GM23338 (cell line): Measurements from ENCODE around the gene MRS2. TPM values are rescaled to one million over a fixed set of nuclear protein-coding genes. Genes with fewer than 3 reads are reported as not detected.

Experiments used
- ATAC-seq: fragments of 200-7000 bp; cut with Tn5 transposase; 3 replicates; pipeline ENCODE4 v1.9.1; 2020
- DNase-seq: peaks from one replicate; pipeline ENCODE4 v3.0.0-alpha.2; 2015; ENCODE audit warnings: low spot score
- H2AFZ ChIP-seq: fragments of 200-600 bp; sonication (generic); 2 replicates; pipeline ENCODE4 v1.8.0; 2016; ENCODE audit warnings: antibody characterized with exemption, mild to moderate bottlenecking, moderate library complexity
- H3F3A ChIP-seq: fragments of 200-600 bp; sonication (generic); replicated peaks from 2 replicates; pipeline ENCODE4 v1.8.0; 2017; ENCODE audit warnings: antibody characterized with exemption, mixed run types, low read depth
- H3K27ac ChIP-seq: fragments of 200-600 bp; sonication (generic); 2 replicates; pipeline ENCODE4 v1.6.1; 2016; ENCODE audit warnings: low read depth
- H3K27me3 ChIP-seq: fragments of 200-600 bp; sonication (generic); 2 replicates; pipeline ENCODE4 v1.8.0; 2016; ENCODE audit warnings: mild to moderate bottlenecking, mixed run types, moderate library complexity; ENCODE audit not compliant: insufficient read depth
- H3K36me3 ChIP-seq: fragments of 200-600 bp; sonication (generic); 2 replicates; pipeline ENCODE4 v1.8.0; 2016; ENCODE audit warnings: mild to moderate bottlenecking; ENCODE audit not compliant: insufficient read depth
- H3K4me1 ChIP-seq: fragments of 200-600 bp; sonication (generic); 2 replicates; pipeline ENCODE4 v1.8.0; 2016; ENCODE audit warnings: mild to moderate bottlenecking, moderate library complexity; ENCODE audit not compliant: insufficient read depth
- H3K4me2 ChIP-seq: fragments of 200-600 bp; sonication (generic); 2 replicates; pipeline ENCODE4 v1.7.1; 2017; ENCODE audit warnings: mixed run types
- H3K4me3 ChIP-seq: fragments of 200-600 bp; sonication (generic); 2 replicates; pipeline ENCODE4 v1.6.1; 2016; ENCODE audit warnings: mixed run types
- H3K79me2 ChIP-seq: fragments of 200-600 bp; sonication (generic); replicated peaks from 2 replicates; pipeline ENCODE4 v1.8.0; 2017; ENCODE audit warnings: mild to moderate bottlenecking; ENCODE audit not compliant: insufficient read depth
- H3K9me2 ChIP-seq: fragments of 200-600 bp; sonication (generic); 2 replicates; pipeline ENCODE4 v1.8.0; 2017; ENCODE audit not compliant: insufficient read depth
- H4K20me1 ChIP-seq: fragments of 200-600 bp; sonication (generic); replicated peaks from 2 replicates; pipeline ENCODE4 v1.8.0; 2017; ENCODE audit warnings: mild to moderate bottlenecking; ENCODE audit not compliant: insufficient read depth
- H3K27ac Mint-ChIP-seq: 2 replicates; pipeline ENCODE4 v1.8.0; 2020; ENCODE audit warnings: inconsistent platforms, mild to moderate bottlenecking, moderate library complexity, mixed read lengths
- H3K27me3 Mint-ChIP-seq: 3 replicates; pipeline ENCODE4 v1.8.0; 2022; ENCODE audit warnings: low read depth, mild to moderate bottlenecking, moderate library complexity, mixed read lengths, inconsistent platforms; ENCODE audit not compliant: insufficient read depth, poor library complexity
- H3K36me3 Mint-ChIP-seq: 3 replicates; pipeline ENCODE4 v1.8.0; 2021; ENCODE audit warnings: low read depth, mild to moderate bottlenecking, inconsistent platforms, moderate library complexity, mixed read lengths
- H3K4me1 Mint-ChIP-seq: 3 replicates; pipeline ENCODE4 v1.8.0; 2020; ENCODE audit warnings: mild to moderate bottlenecking, inconsistent platforms, mixed read lengths
- H3K4me3 Mint-ChIP-seq: 3 replicates; pipeline ENCODE4 v1.8.0; 2021; ENCODE audit warnings: moderate library complexity, mild to moderate bottlenecking, inconsistent platforms, mixed read lengths
- H3K9me3 Mint-ChIP-seq: 3 replicates; pipeline ENCODE4 v1.8.0; 2020; ENCODE audit warnings: moderate library complexity, mild to moderate bottlenecking, inconsistent platforms, mixed read lengths
- CREB1 ChIP-seq: fragments of 250-450 bp; sonication (Bioruptor Pico); IDR thresholded peaks from 2 replicates; pipeline ENCODE4 v1.5.0; 2020; ENCODE audit warnings: low read depth, mild to moderate bottlenecking, moderate library complexity
- ETS1 ChIP-seq: IDR thresholded peaks from 2 replicates; pipeline ENCODE4 v1.6.1; 2016; ENCODE audit warnings: antibody characterized with exemption
- EZH2 ChIP-seq: fragments of 200-600 bp; sonication (generic); IDR thresholded peaks from one replicate; pipeline ENCODE4 v1.8.0; 2017; ENCODE audit warnings: antibody characterized with exemption, mild to moderate bottlenecking, low read depth; ENCODE audit not compliant: unreplicated experiment
- EZH2phosphoT487 ChIP-seq: fragments of 200-600 bp; sonication (generic); IDR thresholded peaks from one replicate; pipeline ENCODE4 v1.8.1; 2018; ENCODE audit warnings: antibody characterized with exemption; ENCODE audit not compliant: unreplicated experiment
- JUNB ChIP-seq: IDR thresholded peaks from one replicate; pipeline ENCODE4 v1.6.1; 2016; ENCODE audit warnings: antibody characterized with exemption; ENCODE audit not compliant: unreplicated experiment
- NANOG ChIP-seq: IDR thresholded peaks from 2 replicates; pipeline ENCODE4 v1.6.1; 2016; ENCODE audit warnings: antibody characterized with exemption, borderline replicate concordance
- POLR2AphosphoS5 ChIP-seq: IDR thresholded peaks from 2 replicates; pipeline ENCODE4 v1.6.1; 2016; ENCODE audit warnings: antibody characterized with exemption, low read depth
- REST ChIP-seq: IDR thresholded peaks from one replicate; pipeline ENCODE4 v1.6.1; 2018; ENCODE audit warnings: antibody characterized with exemption; ENCODE audit not compliant: unreplicated experiment
- STAT1 ChIP-seq: IDR thresholded peaks from one replicate; pipeline ENCODE4 v1.6.1; 2016; ENCODE audit warnings: antibody characterized with exemption; ENCODE audit not compliant: unreplicated experiment
- ZNF114 ChIP-seq: fragments of 250-450 bp; sonication (Bioruptor Pico); IDR thresholded peaks from 2 replicates; pipeline ENCODE4 v1.5.0; 2020; ENCODE audit warnings: mild to moderate bottlenecking, moderate library complexity
- ZNF331 ChIP-seq: fragments of 250-450 bp; sonication (Bioruptor Pico); IDR thresholded peaks from 2 replicates; pipeline ENCODE4 v1.5.0; 2020; ENCODE audit warnings: low read depth, mild to moderate bottlenecking, moderate library complexity
- polyA plus RNA-seq: library from polyadenylated mRNA; unstranded; fragments of >200 nt; fragmentation: Nextera tagmentation; extraction: Ambion mirVana; gene quantifications from 2 replicates; pipeline ENCODE4 v1.2.1, GENCODE V29; 2016
- total RNA-seq: library from RNA; depleted of rRNA; stranded (reverse); fragments of >200 nt; shearing (Covaris generic); gene quantifications from 2 replicates; pipeline ENCODE4 v1.2.3, GENCODE V29; 2014
- TF ChIP-seq, protein P1 (sequence below), 2 experiments: fragments of 200-600 bp in 1 of 2; sonication (generic) in 1 of 2; conservative IDR thresholded peaks; 2 replicates each; pipeline versions ENCODE4 v1.5.1 to v1.6.1; 2016 to 2017; ENCODE audit warnings: antibody characterized with exemption in 2 of 2, low read depth in 2 of 2, mild to moderate bottlenecking in 2 of 2, moderate library complexity in 1 of 2
- TF ChIP-seq, protein P2 (sequence below): fragments of 250-450 bp; sonication (Bioruptor Pico); IDR thresholded peaks from 2 replicates; pipeline ENCODE4 v1.5.0; 2020; ENCODE audit warnings: mild to moderate bottlenecking, moderate library complexity

Gene MRS2
- total and polyA plus RNA-seq, 2 experiments from 2014 or later: 80.9 to 125 TPM

DNA sequence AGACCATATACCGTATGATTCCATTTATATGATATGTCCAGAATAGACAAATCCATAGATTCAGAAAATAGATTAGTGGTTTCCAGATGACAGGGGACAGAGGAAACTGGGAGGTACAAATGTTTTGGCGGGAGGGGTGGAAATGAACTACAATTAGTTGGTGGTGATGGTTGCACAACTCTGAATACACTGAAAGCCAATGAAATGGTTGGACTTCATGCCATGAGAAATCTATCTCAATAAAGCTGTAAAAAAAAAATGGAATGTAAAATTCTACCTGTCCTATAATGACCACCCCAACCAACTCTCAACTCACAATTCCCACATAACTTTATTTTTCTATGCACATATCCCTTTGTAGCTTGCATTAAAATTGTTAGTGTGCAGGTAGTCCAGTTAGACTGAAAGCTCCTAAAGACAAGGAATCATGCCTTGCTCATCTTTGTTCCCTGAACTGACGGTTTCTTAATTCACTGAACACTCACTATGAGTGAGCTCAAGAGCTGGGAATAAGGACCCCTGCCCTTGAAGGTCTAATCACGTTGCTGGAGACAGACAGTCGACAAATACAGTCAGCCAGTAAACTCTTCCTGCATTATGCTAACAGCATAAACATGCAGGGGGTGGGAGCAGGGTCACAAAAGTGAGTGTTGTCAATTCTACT lies 46.3 kb upstream of the MRS2 start:
- Histone ChIP-seq H4K20me1 (no peaks in the 10 kb centered on the region), H3K36me3 (no peaks in the 10 kb centered on the region), H3K9me2 (no peaks in the 10 kb centered on the region), H3K27ac (no peak overlapping the region), H2AFZ (no peak overlapping the region), H3K79me2 (no peaks in the 10 kb centered on the region), H3K27me3 (peaks cover 33% of the 10 kb centered on the region), H3K4me2 (no peak overlapping the region), H3K4me1 (peaks cover 6% of the 10 kb centered on the region; the same call in 1 of the 2 replicates), H3K4me3 (no peak overlapping the region), H3F3A (no peaks in the 10 kb centered on the region)
- no peaks in the 10 kb centered on the region; the same call in 2 of the 3 replicates for H3K9me3 Mint-ChIP-seq
- peaks cover 19% of the 10 kb centered on the region for H3K27me3 Mint-ChIP-seq
- no peak for ATAC-seq
- DNase-seq: no peak
- TF ChIP-seq ZNF114 (CRISPR knock-in tag) (no peak), JUNB (no peak), EZH2phosphoT487 (no peak), STAT1 (no peak), NANOG (no peak), REST (no peak), POLR2AphosphoS5 (no peak), EZH2 (no peak), ZNF331 (CRISPR knock-in tag) (no peak), CREB1 (CRISPR knock-in tag) (no peak), ETS1 (no peak)
- TF ChIP-seq, protein P1, sequence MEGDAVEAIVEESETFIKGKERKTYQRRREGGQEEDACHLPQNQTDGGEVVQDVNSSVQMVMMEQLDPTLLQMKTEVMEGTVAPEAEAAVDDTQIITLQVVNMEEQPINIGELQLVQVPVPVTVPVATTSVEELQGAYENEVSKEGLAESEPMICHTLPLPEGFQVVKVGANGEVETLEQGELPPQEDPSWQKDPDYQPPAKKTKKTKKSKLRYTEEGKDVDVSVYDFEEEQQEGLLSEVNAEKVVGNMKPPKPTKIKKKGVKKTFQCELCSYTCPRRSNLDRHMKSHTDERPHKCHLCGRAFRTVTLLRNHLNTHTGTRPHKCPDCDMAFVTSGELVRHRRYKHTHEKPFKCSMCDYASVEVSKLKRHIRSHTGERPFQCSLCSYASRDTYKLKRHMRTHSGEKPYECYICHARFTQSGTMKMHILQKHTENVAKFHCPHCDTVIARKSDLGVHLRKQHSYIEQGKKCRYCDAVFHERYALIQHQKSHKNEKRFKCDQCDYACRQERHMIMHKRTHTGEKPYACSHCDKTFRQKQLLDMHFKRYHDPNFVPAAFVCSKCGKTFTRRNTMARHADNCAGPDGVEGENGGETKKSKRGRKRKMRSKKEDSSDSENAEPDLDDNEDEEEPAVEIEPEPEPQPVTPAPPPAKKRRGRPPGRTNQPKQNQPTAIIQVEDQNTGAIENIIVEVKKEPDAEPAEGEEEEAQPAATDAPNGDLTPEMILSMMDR (conservative IDR thresholded peaks at IDR 0.05; ENCODE audit: low read depth in 2 of 2): no peak
- TF ChIP-seq, protein P2, sequence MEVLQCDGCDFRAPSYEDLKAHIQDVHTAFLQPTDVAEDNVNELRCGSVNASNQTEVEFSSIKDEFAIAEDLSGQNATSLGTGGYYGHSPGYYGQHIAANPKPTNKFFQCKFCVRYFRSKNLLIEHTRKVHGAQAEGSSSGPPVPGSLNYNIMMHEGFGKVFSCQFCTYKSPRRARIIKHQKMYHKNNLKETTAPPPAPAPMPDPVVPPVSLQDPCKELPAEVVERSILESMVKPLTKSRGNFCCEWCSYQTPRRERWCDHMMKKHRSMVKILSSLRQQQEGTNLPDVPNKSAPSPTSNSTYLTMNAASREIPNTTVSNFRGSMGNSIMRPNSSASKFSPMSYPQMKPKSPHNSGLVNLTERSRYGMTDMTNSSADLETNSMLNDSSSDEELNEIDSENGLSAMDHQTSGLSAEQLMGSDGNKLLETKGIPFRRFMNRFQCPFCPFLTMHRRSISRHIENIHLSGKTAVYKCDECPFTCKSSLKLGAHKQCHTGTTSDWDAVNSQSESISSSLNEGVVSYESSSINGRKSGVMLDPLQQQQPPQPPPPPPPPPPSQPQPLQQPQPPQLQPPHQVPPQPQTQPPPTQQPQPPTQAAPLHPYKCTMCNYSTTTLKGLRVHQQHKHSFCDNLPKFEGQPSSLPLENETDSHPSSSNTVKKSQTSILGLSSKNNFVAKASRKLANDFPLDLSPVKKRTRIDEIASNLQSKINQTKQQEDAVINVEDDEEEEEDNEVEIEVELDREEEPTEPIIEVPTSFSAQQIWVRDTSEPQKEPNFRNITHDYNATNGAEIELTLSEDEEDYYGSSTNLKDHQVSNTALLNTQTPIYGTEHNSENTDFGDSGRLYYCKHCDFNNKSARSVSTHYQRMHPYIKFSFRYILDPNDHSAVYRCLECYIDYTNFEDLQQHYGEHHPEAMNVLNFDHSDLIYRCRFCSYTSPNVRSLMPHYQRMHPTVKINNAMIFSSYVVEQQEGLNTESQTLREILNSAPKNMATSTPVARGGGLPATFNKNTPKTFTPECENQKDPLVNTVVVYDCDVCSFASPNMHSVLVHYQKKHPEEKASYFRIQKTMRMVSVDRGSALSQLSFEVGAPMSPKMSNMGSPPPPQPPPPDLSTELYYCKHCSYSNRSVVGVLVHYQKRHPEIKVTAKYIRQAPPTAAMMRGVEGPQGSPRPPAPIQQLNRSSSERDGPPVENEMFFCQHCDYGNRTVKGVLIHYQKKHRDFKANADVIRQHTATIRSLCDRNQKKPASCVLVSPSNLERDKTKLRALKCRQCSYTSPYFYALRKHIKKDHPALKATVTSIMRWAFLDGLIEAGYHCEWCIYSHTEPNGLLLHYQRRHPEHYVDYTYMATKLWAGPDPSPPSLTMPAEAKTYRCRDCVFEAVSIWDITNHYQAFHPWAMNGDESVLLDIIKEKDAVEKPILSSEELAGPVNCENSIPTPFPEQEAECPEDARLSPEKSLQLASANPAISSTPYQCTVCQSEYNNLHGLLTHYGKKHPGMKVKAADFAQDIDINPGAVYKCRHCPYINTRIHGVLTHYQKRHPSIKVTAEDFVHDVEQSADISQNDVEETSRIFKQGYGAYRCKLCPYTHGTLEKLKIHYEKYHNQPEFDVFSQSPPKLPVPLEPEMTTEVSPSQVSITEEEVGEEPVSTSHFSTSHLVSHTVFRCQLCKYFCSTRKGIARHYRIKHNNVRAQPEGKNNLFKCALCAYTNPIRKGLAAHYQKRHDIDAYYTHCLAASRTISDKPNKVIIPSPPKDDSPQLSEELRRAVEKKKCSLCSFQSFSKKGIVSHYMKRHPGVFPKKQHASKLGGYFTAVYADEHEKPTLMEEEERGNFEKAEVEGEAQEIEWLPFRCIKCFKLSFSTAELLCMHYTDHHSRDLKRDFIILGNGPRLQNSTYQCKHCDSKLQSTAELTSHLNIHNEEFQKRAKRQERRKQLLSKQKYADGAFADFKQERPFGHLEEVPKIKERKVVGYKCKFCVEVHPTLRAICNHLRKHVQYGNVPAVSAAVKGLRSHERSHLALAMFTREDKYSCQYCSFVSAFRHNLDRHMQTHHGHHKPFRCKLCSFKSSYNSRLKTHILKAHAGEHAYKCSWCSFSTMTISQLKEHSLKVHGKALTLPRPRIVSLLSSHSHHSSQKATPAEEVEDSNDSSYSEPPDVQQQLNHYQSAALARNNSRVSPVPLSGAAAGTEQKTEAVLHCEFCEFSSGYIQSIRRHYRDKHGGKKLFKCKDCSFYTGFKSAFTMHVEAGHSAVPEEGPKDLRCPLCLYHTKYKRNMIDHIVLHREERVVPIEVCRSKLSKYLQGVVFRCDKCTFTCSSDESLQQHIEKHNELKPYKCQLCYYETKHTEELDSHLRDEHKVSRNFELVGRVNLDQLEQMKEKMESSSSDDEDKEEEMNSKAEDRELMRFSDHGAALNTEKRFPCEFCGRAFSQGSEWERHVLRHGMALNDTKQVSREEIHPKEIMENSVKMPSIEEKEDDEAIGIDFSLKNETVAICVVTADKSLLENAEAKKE: no peak
- no peak overlapping the region for H3K27ac Mint-ChIP-seq
- H3K36me3 Mint-ChIP-seq: no peaks in the 10 kb centered on the region
- peaks cover 15% of the 10 kb centered on the region for H3K4me1 Mint-ChIP-seq
- H3K4me3 Mint-ChIP-seq: no peak overlapping the region
